SK-N-SH treated with all-trans-retinoic acid at 6 μM for 48 hours (cell line): ENCODE results near the gene MEAF6.

Experiments
- ARNTL ChIP-seq: fragments of 450-650 bp; formaldehyde crosslinking; IDR thresholded peaks from 2 replicates; pipeline ENCODE4 v1.5.0; 2020; ENCODE audit warnings: low read depth, mild to moderate bottlenecking, moderate library complexity, borderline replicate concordance
- CSDC2 ChIP-seq: fragments of 250-450 bp; sonication (Bioruptor Pico); IDR thresholded peaks from 2 replicates; pipeline ENCODE4 v1.5.0; 2020; ENCODE audit warnings: mild to moderate bottlenecking, moderate library complexity
- ESRRG ChIP-seq: fragments of 250-450 bp; sonication (Bioruptor Pico); IDR thresholded peaks from 2 replicates; pipeline ENCODE4 v1.6.1; 2021; ENCODE audit warnings: mild to moderate bottlenecking
- GLIS3 ChIP-seq: fragments of 250-450 bp; sonication (Bioruptor Pico); IDR thresholded peaks from 2 replicates; pipeline ENCODE4 v1.5.0; 2020; ENCODE audit warnings: mild to moderate bottlenecking, moderate library complexity
- ISL1 ChIP-seq: fragments of 250-450 bp; sonication (Bioruptor Pico); IDR thresholded peaks from 2 replicates; pipeline ENCODE4 v2.1.2; 2022; ENCODE audit warnings: mild to moderate bottlenecking, moderate library complexity
- OSR1 ChIP-seq: fragments of 250-450 bp; sonication (Bioruptor Pico); IDR thresholded peaks from 2 replicates; pipeline ENCODE4 v1.8.0; 2022; ENCODE audit warnings: moderate library complexity, mild to moderate bottlenecking, inconsistent platforms
- PATZ1 ChIP-seq: fragments of 250-450 bp; sonication (Bioruptor Pico); IDR thresholded peaks from 2 replicates; pipeline ENCODE4 v1.8.0; 2020; ENCODE audit warnings: mild to moderate bottlenecking, moderate library complexity, borderline replicate concordance
- TCF4 ChIP-seq: fragments of 250-450 bp; sonication (Bioruptor Pico); IDR thresholded peaks from 2 replicates; pipeline ENCODE4 v1.8.0; 2021; ENCODE audit warnings: mild to moderate bottlenecking, moderate library complexity, borderline replicate concordance
- TOX ChIP-seq: fragments of 250-450 bp; sonication (Bioruptor Pico); IDR thresholded peaks from 2 replicates; pipeline ENCODE4 v1.8.0; 2021; ENCODE audit warnings: mild to moderate bottlenecking, moderate library complexity, borderline replicate concordance
- ZC3H10 ChIP-seq: fragments of 250-450 bp; sonication (Bioruptor Pico); IDR thresholded peaks from 2 replicates; pipeline ENCODE4 v1.5.1; 2021; ENCODE audit warnings: mild to moderate bottlenecking, moderate library complexity
- ZFP3 ChIP-seq: fragments of 250-450 bp; sonication (Bioruptor Pico); IDR thresholded peaks from 2 replicates; pipeline ENCODE4 v1.5.0; 2020; ENCODE audit warnings: mild to moderate bottlenecking, moderate library complexity
- ZFP30 ChIP-seq: fragments of 450-650 bp; formaldehyde crosslinking; IDR thresholded peaks from 2 replicates; pipeline ENCODE4 v1.5.0; 2022; ENCODE audit warnings: mild to moderate bottlenecking, moderate library complexity
- ZNF8 ChIP-seq: fragments of 450-650 bp; formaldehyde crosslinking; IDR thresholded peaks from 2 replicates; pipeline ENCODE4 v1.5.0; 2020; ENCODE audit warnings: mild to moderate bottlenecking, moderate library complexity

GRCh38 chr1:37461698-37462436 is 52.7 kb downstream of the MEAF6 start:
- TF ChIP-seq GLIS3 (CRISPR knock-in tag) (no peak), CSDC2 (CRISPR knock-in tag) (no peak), ZNF8 (no peak), OSR1 (no peak), ZFP30 (CRISPR knock-in tag) (no peak), ZC3H10 (CRISPR knock-in tag) (no peak), ESRRG (CRISPR knock-in tag) (no peak), PATZ1 (CRISPR knock-in tag) (no peak), ISL1 (CRISPR knock-in tag) (no peak), ARNTL (CRISPR knock-in tag) (no peak), ZFP3 (CRISPR knock-in tag) (no peak), TOX (CRISPR knock-in tag) (no peak), TCF4 (CRISPR knock-in tag) (no peak)
